GM19351 (cell line): Measurements from ENCODE around the gene SPAAR.

Source experiments
- ATAC-seq: cut with Tn5 transposase; IDR thresholded peaks from one replicate; pipeline ENCODE4 v1.9.1; 2021; ENCODE audit warnings: mild to moderate bottlenecking, moderate library complexity; ENCODE audit not compliant: unreplicated experiment

SPAAR gene

DNA sequence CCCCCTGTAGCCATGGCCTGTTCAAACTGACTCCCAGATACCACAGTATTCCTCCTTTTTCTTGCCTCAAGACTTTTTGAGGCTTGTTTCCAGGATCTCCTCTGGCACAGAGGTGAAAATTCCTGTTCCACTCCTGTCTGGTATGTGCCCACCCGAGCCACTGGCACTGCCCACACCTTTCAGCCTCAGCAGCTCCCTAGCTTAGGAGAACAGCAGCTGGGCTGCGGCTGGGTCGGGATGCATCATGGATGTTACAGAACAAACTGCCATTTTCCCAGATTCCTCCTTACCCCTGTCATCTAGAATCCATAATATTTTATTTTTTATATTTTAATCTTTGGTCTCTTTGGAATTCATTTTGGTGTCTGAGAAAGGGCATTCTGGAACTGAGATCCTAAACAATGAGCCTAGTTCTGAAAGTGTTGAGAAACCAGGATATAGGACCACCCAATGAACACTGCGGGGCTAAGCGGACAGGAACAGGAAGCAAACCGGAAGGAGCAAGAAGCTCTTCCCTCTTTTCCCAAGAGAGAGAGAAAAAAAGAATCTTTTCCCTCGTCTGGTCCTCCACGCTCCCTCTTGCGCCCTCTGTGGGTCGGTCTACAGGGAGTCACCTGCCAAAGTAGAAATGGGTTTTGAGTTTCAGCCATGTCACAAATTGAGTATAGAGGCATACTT lies 36.2 kb downstream of the SPAAR start:
- no peak for ATAC-seq

DNA sequence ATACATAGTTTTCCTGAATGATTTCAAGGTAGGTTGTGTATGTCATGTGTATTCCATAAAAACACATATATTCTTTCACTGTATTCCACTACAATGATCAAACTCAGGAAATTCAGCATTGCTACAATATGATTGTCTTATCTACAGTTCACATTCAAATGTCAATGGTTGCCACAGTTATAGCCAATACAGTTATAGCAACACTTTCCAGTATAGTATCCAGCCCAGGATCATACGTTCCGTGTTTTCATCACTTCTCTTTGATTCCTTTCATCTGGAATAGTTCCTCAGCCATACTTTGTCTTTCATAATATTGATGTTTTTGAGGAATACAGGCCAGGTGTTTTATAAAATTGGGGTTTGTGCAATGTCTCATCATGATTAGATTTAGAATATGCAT lies 39.2 kb downstream of the SPAAR start:
- no peak for ATAC-seq

DNA sequence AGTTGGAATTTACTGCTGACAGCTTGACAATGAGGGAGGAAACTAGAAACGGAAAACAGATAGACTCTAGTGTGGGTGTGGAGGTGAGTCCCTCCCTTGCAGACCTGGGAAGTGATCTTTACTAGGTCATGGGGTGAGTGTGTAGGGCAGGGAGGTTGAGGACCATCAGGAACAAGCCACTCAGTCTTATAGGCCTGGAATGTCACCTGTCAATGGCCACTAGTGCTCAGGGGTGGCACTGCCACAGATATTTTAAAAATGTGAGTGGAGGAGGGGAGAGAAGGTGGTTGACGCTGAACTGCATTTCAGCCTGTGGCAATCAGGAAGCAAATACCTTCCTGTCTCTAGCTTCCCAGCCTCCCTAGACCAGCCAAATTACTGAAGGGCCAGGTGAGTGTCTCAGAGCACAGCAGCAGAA lies 39.6 kb downstream of the SPAAR start:
- ATAC-seq, result no peak

GRCh38 chr9:35951736-35952135 lies 42.4 kb downstream of the SPAAR start:
- ATAC-seq, result no peak

DNA sequence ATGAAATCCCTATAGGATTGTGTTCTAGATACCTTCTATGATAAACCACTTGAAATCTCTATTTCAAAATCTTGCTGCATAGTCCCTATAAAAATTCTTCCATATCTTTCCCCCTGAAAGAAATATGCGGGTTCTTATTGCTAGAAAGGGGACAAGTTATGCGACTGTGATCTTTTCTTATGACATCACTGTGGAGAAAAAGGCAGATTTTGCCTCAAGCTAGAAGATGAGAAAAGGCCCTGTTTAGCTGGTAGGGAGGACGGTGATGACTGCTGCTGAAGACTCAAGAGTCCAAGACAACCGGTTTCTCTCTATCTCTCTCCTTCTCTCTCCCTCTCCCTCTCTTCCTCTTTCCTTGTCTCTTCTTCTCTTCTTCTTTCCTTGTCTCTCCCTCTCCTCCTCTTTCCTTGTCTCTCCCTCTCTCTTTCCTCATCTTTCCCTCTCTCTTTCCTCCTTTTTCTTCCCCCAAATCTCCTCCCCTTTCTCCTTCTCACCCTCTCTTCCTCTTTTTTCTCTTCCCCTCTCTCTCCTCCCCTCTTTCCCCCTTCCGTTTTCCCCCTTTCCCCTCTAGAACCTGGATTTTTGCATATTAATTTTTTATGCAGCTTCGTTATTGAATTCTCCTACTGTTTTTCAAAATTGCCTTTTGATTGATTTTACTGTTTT lies 43.4 kb downstream of the SPAAR start:
- ATAC-seq, result no peak

DNA sequence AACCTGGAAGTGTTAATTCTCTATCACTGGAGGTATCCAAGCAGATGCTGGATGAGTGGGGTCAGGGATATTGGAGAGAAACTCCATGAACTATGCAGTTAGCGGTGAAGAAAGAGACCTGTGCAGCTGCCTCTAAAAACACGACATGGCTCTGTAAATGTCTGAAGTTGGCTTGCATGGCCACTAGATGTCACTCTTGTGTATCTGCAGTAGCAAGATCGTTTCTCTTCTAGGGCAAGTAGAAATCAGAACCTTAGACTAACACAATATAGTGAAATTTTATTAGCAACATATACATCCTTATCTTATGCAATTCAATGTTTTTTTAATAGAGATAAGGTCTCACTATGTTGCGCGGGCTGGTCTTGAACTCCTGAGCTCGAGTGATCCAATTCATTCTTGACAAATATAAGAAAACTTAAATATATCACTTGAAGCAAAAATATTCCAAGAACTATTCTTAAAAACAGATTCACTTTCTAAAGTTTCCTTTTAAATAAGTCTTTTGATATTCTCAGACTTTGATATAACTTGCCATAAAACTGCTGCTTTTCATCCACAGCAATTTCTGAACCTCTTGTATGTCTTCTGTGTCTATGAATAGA lies 45.8 kb downstream of the SPAAR start:
- no peak for ATAC-seq

- ATAC-seq, result no peak
These were observed 47.4 kb downstream of the SPAAR start for GRCh38 chr9:35956651-35957050.

DNA sequence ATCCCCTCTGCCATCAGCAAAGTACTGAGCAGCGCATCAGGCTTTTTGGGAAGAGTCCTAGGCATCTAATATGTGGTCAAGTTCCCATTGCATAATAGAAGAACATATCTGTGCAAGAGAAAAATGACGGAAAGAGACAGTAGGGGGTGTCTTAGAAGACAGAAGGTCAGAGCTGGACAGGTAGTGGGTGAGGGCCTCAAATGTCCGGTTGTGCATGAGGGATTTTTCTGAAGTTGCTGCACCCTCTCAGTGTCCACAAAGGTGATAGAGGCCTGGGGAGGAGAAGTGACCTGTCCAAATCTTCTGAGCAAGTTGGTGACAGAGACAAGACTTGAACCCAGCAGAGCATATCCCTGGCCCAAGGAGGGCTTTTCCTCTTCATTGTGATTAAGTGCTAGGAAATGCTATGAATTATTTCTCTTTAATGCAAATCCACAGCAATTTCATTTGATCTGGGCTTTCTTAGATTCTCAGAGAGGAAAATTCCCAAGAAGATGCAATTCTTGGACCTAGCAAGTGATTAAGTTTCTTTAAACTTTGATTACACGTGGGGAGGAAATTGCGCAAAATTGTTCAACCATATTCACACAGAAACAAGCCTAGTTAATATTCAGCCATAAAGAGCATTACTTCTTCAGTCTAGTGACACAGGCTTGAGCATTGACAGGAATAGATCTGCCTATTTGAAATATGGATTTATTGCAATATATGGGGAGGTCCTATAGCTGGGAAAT lies 49.0 kb downstream of the SPAAR start, which contains the start of gene OR2S2:
Gene OR2S2 (minus strand): TSS at position 51 of the 734 bp plus-strand sequence. CDS start 56 bp downstream, outside the sequence.
- ATAC-seq, result no peak

GRCh38 chr9:35960039-35960655 lies 50.9 kb downstream of the SPAAR start:
- ATAC-seq, result no peak
